ENCODE results near the gene AQP3. TPM values are rescaled to one million over a fixed set of nuclear protein-coding genes. Genes with fewer than 3 reads are reported as not detected.
"Not testable (repeated sequence)": the region's sequence is repeated elsewhere in the genome, so short reads cannot be mapped to it uniquely, and the experiment has no call there.

AQP3 gene
- total RNA-seq (97.1 and 101 TPM in 2 replicates), polyA plus RNA-seq (99.3 and 123 TPM in 2 replicates)

DNA sequence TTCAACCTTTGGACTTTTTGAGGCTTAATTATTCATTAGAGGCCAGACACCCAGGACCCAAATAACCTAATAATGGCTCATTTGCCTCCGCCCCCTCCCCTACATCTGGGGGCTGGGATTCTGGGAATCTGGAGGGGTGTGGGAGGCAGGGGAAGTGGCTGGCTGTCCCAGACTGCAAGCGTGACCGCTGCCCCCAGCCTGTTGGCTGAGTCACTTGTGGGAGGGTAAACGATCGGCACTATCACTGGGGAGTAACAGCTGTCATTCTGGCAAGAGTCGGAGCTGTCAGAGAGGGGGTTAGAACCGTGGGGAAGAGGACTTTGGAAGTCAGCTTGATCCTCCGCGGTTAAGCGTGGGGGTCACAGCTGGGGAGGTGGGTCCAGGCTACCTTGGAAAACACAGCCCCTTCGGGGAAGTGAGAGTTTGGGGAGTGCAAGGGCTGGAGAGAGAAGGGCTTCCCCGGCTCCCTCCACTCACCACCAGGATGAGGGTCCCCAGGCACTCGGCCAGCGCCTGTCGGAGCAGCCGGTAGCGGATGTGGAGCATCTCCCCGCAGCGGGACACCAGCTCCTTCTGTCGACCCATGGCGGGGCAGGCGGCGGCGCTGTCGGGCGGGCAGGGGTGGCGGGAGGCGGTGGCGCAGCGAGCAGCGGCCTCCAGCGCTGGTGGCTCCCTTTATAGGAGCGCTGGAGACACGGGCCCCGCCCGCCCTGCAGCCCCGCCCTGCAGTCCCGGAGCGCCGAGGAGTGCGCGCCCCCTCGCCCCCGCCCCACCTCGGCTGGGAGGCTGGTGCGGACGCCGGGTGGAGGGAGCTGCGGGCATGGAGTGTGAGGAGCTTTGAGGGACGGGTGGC lies at the start of gene AQP3:
AQP3 (minus strand) TSS at position 648 of the 853 bp plus-strand sequence; CDS start at position 585, 63 bp downstream.
- Histone ChIP-seq H3K27ac (peak within 1 kb of the TSS; percentile 88), H3K4me3 (peak within 1 kb of the TSS; percentile 55), H2AFZ (peak within 1 kb of the TSS; percentile 74), H3K9me2 (replicated peaks; ENCODE audit: insufficient read depth) (no peaks in the 10 kb centered on the region), H3K36me3 (replicated peaks; ENCODE audit: insufficient read depth, low read depth) (no peaks in the 10 kb centered on the region), H3K27me3 (no peaks in the 10 kb centered on the region), H3K4me2 (peak within 1 kb of the TSS; percentile 93), H3K79me2 (no peaks in the 10 kb centered on the region), H4K20me1 (ENCODE audit: insufficient read depth, poor library complexity, severe bottlenecking) (no peaks in the 10 kb centered on the region), H3K4me1 (ENCODE audit: insufficient read depth) (peaks cover 23% of the 10 kb centered on the region), H3K9me3 (ENCODE audit: low read depth) (no peaks in the 10 kb centered on the region)
- DNase-seq (ENCODE audit: low spot score) = peak; percentile 86
- 6% methylated on average over 17 of the region's 50 CpGs for WGBS (ENCODE audit: low lambda C conversion rate, missing lambda C conversion rate)
- TF ChIP-seq EZH2phosphoT487 (IDR thresholded peaks at IDR 0.05; ENCODE audit: low read depth, severe bottlenecking, unreplicated experiment) = no peak
- TF ChIP-seq, protein P1, sequence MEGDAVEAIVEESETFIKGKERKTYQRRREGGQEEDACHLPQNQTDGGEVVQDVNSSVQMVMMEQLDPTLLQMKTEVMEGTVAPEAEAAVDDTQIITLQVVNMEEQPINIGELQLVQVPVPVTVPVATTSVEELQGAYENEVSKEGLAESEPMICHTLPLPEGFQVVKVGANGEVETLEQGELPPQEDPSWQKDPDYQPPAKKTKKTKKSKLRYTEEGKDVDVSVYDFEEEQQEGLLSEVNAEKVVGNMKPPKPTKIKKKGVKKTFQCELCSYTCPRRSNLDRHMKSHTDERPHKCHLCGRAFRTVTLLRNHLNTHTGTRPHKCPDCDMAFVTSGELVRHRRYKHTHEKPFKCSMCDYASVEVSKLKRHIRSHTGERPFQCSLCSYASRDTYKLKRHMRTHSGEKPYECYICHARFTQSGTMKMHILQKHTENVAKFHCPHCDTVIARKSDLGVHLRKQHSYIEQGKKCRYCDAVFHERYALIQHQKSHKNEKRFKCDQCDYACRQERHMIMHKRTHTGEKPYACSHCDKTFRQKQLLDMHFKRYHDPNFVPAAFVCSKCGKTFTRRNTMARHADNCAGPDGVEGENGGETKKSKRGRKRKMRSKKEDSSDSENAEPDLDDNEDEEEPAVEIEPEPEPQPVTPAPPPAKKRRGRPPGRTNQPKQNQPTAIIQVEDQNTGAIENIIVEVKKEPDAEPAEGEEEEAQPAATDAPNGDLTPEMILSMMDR (IDR thresholded peaks at IDR 0.05; ENCODE audit: poor library complexity) = peak; percentile 28
- TF ChIP-seq EZH2 (IDR thresholded peaks at IDR 0.05; ENCODE audit: borderline replicate concordance) = no peak

DNA sequence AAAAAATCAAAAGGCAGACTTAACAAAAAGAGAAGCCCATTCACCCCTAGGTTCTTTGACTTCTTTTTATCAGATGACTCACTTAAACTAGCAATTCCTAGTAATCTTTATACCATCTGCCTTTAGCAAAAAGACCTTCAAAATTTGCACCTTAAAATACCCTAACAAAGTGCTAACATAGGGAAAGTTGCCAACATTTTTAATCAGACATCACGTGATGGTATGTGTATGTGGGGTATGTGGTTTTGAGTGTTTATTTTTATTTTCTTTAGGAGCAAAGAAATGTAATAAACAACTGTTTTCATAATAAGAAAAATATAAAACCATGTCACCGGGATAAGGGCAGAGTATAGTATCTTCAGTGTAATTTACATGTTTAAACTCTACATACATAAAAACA lies 46.4 kb upstream of the AQP3 start:
- not testable (repeated sequence) for DNase-seq (ENCODE audit: low spot score); H3K4me2 ChIP-seq; H3K27me3 ChIP-seq; H3K79me2 ChIP-seq; H3K36me3 ChIP-seq (replicated peaks; ENCODE audit: insufficient read depth, low read depth); H3K4me1 ChIP-seq (ENCODE audit: insufficient read depth); H2AFZ ChIP-seq; H3K4me3 ChIP-seq; H4K20me1 ChIP-seq (ENCODE audit: insufficient read depth, poor library complexity, severe bottlenecking); H3K9me2 ChIP-seq (replicated peaks; ENCODE audit: insufficient read depth); H3K27ac ChIP-seq; H3K9me3 ChIP-seq (ENCODE audit: low read depth)
- 68% methylated on average over 2 of the region's 2 CpGs for WGBS (ENCODE audit: low lambda C conversion rate, missing lambda C conversion rate)

DNA sequence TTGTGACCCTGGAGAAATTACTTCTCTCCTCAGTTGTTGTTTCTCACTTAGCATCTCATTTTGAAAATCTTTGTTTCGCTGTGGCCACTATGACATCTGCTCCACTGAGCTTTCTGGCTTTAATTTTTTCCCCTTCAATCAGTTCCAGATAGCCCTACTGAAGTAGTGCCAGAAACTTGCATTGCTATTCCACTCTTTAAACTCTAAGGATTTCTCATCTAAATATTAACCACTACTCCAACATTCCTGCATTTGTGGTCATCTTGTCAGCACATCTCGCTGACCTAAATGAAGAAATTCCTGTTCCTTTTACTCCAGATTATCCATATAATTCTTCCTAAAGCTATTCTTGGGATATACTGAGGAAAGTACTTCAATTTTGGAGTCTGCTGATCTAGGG lies 41.7 kb upstream of the AQP3 start:
- Histone ChIP-seq H3K4me3 (no peak overlapping the region), H3K79me2 (no peaks in the 10 kb centered on the region), H3K27ac (no peak overlapping the region), H3K27me3 (no peaks in the 10 kb centered on the region), H3K9me2 (replicated peaks; ENCODE audit: insufficient read depth) (no peaks in the 10 kb centered on the region), H3K36me3 (replicated peaks; ENCODE audit: insufficient read depth, low read depth) (no peaks in the 10 kb centered on the region), H4K20me1 (ENCODE audit: insufficient read depth, poor library complexity, severe bottlenecking) (no peaks in the 10 kb centered on the region), H3K4me1 (ENCODE audit: insufficient read depth) (peaks cover 4% of the 10 kb centered on the region), H3K9me3 (ENCODE audit: low read depth) (no peaks in the 10 kb centered on the region), H2AFZ (no peak overlapping the region), H3K4me2 (no peak overlapping the region)
- 69% methylated on average over 2 of the region's 2 CpGs for WGBS (ENCODE audit: low lambda C conversion rate, missing lambda C conversion rate)
- TF ChIP-seq EZH2phosphoT487 (IDR thresholded peaks at IDR 0.05; ENCODE audit: low read depth, severe bottlenecking, unreplicated experiment) = no peak
- TF ChIP-seq, protein P1 (IDR thresholded peaks at IDR 0.05; ENCODE audit: poor library complexity) = no peak
- TF ChIP-seq EZH2 (IDR thresholded peaks at IDR 0.05; ENCODE audit: borderline replicate concordance) = no peak
- DNase-seq (ENCODE audit: low spot score) = no peak

- H3K9me2 ChIP-seq (replicated peaks; ENCODE audit: insufficient read depth); H2AFZ ChIP-seq; H3K36me3 ChIP-seq (replicated peaks; ENCODE audit: insufficient read depth, low read depth); H3K4me3 ChIP-seq; DNase-seq (ENCODE audit: low spot score); H3K4me2 ChIP-seq; H3K27ac ChIP-seq; H3K9me3 ChIP-seq (ENCODE audit: low read depth); H3K79me2 ChIP-seq; H4K20me1 ChIP-seq (ENCODE audit: insufficient read depth, poor library complexity, severe bottlenecking); H3K4me1 ChIP-seq (ENCODE audit: insufficient read depth); H3K27me3 ChIP-seq: not testable (repeated sequence)
These were observed 37.9 kb upstream of the AQP3 start for GRCh38 chr9:33485312-33485711.
